Measurements from ENCODE around the gene PTP4A2.

Gene PTP4A2

DNA sequence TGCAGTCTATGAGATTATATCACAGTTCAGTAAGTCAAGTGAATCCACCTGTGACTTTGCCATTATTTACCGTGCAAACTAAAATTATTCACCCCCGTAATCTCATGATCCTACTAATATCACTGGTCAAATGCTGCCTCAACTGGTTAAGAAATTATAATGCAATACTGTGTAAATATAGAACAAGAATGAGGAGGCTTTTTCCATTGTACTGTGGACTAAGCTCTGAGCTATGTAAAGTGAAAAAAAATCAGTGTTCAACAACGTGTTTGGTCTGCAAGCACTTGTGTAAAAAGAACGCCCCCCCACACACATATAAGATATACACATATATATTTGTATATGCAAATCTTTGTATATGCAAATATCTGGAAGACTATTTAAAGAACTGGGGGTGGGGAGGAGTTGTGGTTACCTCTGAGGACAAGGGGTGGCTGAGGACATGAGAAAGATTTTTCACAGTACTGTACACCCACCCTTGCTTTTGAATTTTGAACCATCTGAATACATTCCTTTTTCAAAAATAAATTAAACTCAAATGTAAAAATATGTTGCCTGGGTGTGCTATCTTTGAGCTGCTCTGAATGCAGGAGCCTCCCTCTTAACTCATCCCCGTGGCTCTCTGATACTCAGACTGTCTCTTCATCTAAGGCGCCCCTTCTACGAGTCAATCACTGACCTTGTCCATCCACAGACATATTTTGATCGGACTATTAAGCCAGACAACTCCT, 57.0 kb downstream of the PTP4A2 start:
- in situ Hi-C loops (cut with HindIII; ENCODE audit: low sequenced_read_pairs): no loop called here
- no peak overlapping the region for H3K4me3 ChIP-seq (ENCODE audit: low read depth, low read length)
- no peak for DNase-seq (ENCODE audit: low read depth)
- TF ChIP-seq, protein P1, sequence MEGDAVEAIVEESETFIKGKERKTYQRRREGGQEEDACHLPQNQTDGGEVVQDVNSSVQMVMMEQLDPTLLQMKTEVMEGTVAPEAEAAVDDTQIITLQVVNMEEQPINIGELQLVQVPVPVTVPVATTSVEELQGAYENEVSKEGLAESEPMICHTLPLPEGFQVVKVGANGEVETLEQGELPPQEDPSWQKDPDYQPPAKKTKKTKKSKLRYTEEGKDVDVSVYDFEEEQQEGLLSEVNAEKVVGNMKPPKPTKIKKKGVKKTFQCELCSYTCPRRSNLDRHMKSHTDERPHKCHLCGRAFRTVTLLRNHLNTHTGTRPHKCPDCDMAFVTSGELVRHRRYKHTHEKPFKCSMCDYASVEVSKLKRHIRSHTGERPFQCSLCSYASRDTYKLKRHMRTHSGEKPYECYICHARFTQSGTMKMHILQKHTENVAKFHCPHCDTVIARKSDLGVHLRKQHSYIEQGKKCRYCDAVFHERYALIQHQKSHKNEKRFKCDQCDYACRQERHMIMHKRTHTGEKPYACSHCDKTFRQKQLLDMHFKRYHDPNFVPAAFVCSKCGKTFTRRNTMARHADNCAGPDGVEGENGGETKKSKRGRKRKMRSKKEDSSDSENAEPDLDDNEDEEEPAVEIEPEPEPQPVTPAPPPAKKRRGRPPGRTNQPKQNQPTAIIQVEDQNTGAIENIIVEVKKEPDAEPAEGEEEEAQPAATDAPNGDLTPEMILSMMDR (IDR thresholded peaks at IDR 0.05; ENCODE audit: low read depth, low read length, missing control alignments): no peak

DNA sequence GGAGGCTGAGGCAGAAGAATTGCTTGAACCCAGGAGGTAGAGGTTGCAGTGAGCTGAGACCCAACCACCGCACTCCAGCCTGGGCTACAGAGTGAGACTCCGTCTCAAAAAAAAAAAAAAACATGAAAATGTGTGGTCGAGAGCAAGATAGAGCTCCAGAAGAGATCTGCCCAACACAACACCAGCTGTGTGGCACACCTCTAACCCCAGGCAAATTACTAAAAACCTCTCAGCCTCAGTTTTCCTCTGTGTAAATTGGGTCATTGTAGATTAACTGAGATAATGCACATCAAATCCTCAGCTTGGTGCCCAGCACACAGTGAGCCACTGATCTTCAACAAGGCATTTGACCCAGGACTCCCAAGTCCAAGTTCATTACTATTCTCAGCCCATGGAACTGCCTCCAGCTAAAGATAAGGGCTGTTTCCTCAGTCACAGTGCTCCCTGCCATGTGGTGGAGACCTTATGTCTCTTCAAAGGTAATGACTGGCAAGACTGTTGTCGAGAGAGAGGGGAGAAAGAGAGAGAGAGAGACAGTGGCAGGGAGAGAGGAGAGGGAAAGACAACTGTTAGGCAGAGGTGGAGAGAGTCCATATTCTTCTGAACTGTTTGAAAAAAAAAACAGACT, 58.1 kb downstream of the PTP4A2 start:
- in situ Hi-C loops (cut with HindIII; ENCODE audit: low sequenced_read_pairs): no loop called here
- no peak overlapping the region for H3K4me3 ChIP-seq (ENCODE audit: low read depth, low read length)
- no peak for DNase-seq (ENCODE audit: low read depth)
- TF ChIP-seq, protein P1 (IDR thresholded peaks at IDR 0.05; ENCODE audit: low read depth, low read length, missing control alignments): no peak

DNA sequence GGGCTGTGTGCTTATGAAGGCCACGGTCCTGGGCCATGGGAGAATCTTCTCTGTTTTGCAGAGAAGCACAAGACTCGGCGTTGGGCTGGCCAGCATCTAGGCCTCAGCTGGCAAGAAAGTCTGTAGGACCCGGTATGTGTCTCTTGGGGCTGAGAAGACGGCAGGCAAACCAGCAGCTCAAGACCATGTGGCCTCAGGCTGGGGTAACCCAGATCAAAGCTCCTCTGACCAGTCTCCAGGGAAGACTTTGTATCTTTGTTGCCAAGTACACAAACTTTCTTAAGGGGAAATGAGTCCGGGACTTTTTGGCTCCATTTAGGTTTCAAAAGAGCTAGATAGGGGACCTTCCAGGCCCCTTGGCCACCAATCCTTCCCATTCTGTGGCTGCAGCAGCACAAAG, 60.1 kb downstream of the PTP4A2 start:
- in situ Hi-C loops (cut with HindIII; ENCODE audit: low sequenced_read_pairs): no loop called here
- H3K4me3 ChIP-seq (ENCODE audit: low read depth, low read length): no peak overlapping the region
- TF ChIP-seq, protein P1 (IDR thresholded peaks at IDR 0.05; ENCODE audit: low read depth, low read length, missing control alignments): no peak
- no peak for DNase-seq (ENCODE audit: low read depth)

DNA sequence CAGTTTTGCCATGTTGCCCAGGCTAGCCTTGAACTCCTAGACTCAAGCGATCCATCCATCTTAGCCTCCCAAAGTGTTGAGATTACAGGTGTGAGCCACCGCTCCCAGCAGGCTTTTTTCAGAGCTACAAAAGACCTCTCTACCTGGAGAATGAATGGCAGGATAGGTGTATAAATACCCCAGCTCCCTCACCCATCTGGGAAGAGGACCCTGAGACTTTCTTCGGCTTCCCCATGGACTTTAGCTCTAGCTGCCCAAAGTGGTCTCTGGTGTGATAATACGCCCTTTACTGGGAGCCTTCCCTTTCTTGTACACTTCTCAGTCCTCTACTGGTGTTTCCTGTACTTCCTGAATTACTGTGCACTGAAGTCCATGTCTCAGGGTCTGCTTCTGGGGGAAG, 60.6 kb downstream of the PTP4A2 start:
- no peak for DNase-seq (ENCODE audit: low read depth)
- no peak overlapping the region for H3K4me3 ChIP-seq (ENCODE audit: low read depth, low read length)
- in situ Hi-C loops (cut with HindIII; ENCODE audit: low sequenced_read_pairs): no loop called here
- TF ChIP-seq, protein P1 (IDR thresholded peaks at IDR 0.05; ENCODE audit: low read depth, low read length, missing control alignments): no peak

DNA sequence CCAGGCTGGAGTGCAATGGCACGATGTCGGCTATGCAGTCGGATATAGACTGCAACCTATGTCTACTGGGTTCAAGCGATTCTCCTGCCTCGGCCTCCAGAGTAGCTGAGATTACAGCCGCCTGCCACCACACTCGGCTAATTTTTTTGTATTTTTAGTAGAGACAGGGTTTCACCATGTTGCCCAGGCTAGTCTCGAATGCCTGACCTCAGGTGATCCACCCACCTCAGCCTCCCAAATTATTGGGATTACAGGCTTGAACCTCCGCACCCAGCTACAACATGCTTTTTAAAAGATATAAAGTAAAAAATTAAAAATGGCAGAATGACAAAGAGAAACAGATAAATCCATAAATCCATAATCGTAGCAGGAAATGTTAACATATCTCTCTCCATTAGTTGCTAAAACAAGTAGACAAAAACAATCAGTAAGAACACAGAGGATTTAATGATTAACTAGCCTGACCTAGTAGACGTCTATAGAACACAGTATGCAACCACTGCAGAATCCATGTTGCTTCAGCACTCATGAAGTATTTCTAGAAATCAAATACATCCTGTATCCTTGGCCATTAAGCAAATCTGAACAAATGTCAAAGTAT, 62.4 kb downstream of the PTP4A2 start:
- TF ChIP-seq, protein P1 (IDR thresholded peaks at IDR 0.05; ENCODE audit: low read depth, low read length, missing control alignments): no peak

DNA sequence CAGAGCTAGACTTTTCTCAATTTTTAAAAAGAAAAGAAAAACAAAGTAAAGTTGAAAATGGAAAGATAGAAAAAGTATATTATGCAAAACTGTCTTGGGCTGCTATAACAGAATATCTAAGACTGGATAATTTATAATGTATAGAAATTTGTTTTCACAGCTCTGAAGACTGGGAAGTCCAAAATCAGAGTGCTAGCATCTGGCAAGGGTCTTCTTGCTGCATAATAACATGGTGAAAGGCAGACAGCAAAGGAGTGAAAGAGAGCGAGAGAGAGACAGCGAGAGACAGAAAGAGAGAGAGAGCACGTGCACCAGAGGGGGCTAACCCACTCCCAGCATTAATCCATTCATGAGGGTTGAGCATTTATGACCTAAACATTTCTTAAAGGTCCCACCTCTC, 63.2 kb downstream of the PTP4A2 start:
- TF ChIP-seq, protein P1 (IDR thresholded peaks at IDR 0.05; ENCODE audit: low read depth, low read length, missing control alignments): no peak
- no peak overlapping the region for H3K4me3 ChIP-seq (ENCODE audit: low read depth, low read length)
- DNase-seq (ENCODE audit: low read depth): no peak
- in situ Hi-C loops (cut with HindIII; ENCODE audit: low sequenced_read_pairs): no loop called here

More for the DNA sequence above, 62.4 kb downstream of the PTP4A2 start:
- no peak overlapping the region for H3K4me3 ChIP-seq (ENCODE audit: low read depth, low read length)
- no peak for DNase-seq (ENCODE audit: low read depth)
- in situ Hi-C loops (cut with HindIII; ENCODE audit: low sequenced_read_pairs): no loop called here
